NCI-H510A treated with DMSO at 0.1 percent for 48 hours (cell line): ENCODE data around the gene SNRPB.
"Not testable (repeated sequence)": the region's sequence is repeated elsewhere in the genome, so short reads cannot be mapped to it uniquely, and the experiment has no call there.

ENCODE experiments used
- DNase-seq: peaks from one replicate; lab custom pipeline; 2025; lab: John Stamatoyannopoulos, UW

Gene SNRPB

DNA sequence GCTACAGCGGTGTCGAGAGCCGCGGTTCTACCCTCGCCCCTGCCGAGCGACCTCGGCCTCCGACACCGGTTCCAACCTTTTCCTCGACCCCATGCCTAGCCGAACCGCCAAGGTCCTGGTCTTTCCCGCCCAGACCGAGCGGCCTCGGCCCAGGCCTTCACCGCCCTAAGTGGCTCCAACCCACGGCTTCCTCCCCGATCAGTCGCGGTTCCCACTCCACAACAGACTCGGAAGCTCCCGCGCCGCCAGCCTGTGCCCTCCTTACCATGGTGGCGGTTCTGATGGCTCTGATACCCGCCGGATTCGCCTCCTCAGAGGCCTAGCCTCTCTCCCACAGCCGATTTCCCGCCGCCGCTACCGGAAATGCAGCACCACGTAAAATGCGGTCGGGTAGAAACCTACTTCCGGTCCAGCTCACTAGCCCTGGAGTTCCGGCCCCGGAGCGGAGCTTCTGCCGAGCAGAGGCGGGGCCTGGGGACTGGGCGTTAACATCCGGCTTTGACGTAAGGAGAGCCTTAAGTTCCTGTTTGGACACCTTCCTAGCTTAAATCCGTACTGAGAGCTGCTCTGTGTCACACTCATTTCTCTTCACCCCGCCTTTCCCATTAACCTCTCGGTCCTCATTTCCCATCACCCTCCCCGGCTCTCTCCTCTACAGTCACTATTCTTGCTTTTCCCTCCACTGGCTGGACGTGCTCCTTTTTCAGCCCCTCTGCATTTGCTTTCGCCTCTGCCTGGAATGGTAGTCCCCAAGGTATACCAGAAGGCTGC lies at the start of gene SNRPB:
SNRPB (minus strand) TSS at position 367 of the 771 bp plus-strand sequence; CDS start at position 268, 99 bp downstream.
- DNase-seq: peak; percentile 99

DNA sequence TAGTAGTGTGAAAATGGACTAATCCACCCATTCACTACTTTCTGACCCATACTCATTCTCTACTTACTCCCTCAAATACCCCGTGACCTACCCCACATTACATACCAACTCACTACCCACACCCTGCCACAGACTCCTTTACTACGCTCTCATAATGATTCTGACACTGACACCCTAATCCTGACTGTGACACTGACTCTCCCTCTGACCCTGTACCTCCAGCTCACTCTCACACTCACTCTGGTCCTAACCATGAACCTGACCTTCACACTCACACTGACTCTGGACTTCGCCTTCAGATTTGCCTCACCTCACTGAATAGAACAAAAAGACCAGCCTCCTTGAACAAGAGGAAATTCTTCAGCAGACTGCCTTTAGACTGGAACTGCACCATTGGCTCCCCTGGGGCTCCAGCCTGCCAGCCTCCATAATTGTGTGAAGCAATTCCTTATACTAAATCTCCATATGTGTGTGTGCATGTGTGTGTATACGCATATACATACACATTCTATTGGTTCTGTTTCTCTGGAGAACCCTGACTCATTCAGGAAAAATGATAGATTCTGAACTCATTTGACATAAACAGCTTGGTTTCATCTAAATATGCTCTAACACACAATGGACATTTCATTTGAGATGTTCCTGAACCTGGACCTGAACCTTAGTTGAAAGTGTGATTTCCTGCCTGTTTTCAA lies 48.7 kb upstream of the SNRPB start:
- DNase-seq: no peak

DNA sequence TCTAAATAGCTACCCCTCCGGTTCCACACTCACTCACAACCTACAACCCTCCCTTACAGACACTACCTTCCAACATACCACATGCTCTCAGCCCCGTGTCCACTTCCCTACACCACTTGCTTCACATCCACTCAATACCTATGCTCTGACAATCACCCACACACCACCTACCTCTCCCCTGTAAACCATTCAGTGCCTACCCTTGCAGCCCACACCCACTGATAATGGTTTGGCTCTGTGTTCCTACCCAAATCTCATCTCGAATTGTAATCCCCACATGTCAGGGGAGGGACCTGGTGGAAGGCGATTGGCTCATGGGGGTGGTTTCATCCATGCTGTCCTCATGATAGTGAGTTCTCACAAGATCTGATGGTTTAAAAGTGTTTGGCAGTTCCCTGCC lies 48.0 kb upstream of the SNRPB start:
- DNase-seq: no peak

DNA sequence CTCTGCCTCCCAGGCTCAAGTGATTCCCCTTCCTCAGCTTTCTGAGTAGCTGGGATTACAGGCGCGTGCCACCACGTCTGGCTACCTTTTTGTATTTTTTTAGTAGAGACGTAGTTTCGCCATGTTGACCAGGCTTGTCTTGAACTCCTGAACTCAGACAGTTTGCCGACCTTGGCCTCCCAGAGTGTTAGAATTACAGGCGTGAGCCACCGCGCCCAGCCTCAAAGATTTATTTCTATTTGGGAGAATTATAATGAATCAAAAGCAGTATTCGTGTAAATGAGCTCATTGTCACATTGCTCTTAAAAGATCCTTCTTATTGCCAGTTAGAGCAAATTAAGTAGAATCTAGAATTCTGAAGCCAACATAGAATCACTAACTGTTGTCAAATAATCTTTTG lies 47.5 kb upstream of the SNRPB start:
- DNase-seq: no peak

DNA sequence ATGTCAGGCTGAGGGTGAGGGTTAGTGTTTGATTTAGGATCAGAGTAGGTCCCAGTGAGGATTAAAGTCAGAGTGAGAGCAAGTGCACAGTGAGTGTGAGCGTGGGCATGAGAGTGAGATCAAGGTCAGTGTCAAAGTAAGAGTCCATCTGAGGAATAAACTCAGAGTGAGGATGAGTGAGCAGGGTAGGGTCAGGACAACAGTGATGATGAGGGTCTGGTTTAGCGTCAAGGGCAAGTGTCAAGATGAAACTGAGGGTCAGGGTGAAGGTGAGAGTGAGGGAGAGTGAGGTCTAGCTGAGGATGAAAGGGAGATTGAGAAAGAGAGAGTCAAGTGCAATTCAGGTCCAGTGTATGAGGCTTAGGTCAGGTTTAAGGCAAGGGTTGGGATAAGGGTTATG lies 45.8 kb upstream of the SNRPB start:
- DNase-seq: no peak

DNA sequence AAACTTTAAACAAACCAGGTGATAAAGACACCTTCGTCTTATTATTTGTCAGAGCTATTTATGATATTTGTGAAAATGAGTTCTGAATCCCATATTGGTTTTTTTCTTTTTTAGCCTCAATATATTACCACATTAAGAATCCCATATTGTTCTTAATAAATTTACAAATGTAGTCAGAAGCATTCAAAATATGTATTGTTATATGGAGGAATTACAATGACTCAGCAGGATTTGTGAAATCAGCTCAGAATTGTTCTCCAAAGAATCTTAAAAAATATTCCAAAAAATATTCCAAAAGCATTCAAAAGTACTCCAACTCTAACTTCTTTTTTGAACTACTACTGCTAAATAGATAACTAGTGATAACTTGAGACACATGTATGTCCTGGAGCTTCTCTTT lies 44.6 kb upstream of the SNRPB start:
- DNase-seq: no peak

DNA sequence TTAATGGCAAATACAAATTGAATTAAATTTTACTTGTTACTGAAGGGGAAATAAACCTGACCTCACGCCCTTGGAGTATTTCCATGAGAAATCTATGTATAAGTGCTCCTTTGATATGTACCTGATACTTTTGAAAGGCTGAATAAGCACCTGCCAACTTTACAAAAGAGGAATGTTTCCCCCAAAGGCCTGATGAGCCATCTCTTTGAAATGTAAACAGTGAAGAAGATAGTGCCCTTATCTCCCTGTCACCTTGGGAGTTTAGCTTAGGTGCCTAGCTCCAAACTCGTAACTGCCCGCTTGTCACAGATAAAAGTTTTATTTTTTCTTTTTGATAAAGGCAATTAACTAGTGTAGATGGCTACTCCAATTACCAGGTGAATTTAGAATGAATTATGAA lies 39.2 kb upstream of the SNRPB start:
- no peak for DNase-seq

DNA sequence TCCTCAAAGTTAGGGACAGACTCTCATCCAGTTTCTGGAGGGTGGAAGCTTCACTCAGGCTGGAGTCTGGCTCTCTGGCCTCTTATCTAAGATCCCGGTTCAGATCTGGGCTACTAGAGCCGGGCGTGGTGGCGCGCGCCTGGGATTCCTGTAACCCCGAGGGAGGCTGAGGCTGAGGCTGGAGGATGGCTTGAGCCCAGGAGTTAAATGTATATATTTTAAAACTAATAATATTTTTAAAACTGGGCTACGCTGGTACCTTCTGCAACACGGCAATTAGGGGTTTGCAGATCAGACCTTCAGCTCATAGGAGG lies 38.8 kb upstream of the SNRPB start:
- DNase-seq: no peak

DNA sequence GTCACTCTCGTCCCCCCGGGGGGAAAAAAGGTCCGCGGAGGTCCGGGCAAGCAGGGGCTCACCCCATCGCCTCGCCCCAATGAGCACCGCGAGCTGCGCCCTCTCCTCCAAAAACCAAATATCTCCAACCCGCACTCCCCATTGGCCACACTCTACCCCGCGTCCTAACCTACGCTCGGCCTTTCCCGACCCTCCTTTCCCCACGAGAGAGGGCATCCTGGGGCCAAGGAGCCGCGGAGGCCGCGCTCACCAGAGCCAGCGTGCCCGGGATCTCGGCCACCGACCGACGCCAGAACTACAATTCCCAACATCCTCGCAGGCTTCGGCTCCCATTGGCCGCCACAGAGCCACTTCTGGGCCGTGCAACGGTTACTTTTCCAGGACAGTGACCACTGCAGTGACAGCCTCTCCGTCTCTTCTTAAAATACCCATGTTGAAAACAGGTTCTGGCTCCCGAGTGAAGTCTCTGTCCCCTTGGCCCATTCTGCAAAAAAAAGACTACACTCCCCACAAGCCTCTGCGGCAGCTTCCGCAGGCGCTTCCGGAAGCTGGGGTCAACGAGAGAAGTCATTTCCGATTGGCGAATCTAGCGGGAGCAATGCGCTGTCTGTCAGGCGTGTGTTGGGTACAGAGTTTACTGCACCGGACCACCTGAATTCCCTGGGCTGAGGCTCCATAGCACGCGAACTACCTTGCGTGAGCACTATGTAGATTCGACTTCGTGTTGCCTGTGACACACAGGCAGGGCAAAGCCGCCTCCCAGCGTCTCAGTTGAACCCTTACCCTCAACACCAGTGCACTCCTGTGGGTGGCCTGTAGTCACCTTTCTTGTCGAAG lies 38.3 kb upstream of the SNRPB start, which contains the start of gene ZNF343:
ZNF343 (minus strand) TSS at position 285 of the 837 bp plus-strand sequence. CDS start 15,020 bp downstream, outside the sequence.
- DNase-seq: peak; percentile 86

DNA sequence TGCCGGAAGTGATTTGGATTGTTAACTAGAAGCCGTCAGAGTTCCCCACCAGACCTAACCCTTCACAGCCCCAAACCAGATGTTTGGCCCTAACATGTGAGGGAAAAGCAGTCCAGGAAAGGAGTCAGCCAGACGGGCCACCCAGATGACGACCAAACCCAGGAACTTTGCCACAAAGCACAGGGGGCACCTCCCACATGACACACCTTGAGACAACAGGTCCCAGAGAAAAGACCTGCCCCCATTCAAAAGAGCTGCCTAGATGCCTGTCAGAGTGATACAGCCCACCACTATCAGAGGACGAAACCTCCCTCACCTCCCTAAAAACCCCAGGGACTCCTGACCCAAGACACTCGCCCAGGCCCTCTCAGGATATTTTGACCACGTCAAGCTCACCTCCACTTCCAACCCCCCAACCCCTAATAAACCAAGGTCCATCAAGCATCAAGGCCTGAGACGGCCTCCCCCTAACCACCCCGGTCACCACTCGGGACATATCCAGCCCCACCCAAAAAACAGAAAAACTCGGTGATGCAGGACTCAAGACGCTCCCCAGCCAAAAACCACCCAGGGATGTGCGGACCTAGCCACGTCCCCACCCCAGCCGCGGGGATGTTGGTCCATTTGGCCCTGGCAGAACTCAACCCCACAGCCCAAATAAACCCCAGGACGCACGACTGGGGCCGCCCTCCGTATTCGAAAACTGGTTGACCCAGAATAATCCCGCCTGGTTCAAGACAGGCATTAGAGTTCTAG lies 37.5 kb upstream of the SNRPB start:
- DNase-seq: no peak

DNA sequence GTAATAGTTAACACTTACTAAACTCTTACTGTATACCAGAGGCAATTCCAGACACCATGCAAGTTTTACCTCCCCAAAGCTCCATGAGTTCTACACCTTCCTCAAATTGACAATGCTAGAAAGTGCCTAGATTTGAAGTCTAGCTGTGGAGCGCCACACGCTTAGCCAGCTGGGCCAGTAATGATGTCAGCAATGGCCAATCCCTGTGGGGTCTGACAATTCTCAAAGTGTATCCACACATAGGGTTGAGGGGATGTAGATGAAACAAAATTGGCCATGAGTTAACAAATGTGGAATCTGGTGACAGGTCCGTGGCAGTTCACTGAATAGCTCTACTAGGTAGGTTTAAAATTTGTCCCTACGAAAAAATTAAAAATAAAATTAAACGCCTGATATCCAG lies 36.9 kb upstream of the SNRPB start:
- no peak for DNase-seq

DNA sequence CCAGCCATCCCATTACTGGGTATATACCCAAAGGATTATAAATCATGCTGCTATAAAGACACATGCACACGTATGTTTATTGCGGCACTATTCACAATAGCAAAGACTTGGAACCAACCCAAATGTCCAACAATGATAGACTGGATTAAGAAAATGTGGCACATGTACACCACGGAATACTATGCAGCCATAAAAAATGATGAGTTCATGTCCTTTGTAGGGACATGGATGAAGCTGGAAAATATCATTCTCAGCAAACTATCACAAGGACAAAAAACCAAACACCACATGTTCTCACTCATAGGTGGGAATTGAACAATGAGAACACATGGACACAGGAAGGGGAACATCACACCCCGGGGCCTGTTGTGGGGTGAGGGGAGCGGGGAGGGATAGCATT lies 35.8 kb upstream of the SNRPB start:
- DNase-seq: not testable (repeated sequence)

DNA sequence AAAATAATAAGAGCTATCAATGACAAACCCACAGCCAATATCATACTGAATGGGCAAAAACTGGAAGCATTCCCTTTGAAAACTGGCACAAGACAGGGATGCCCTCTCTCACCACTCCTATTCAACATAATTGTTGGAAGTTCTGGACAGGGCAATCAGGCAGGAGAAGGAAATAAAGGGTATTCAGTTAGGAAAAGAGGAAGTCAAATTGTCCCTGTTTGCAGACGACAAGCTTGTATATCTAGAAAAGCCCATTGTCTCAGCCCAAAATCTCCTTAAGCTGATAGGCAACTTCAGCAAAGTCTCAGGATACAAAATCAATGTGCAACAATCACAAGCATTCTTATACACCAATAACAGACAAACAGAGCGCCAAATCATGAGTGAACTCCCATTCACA lies 34.2 kb upstream of the SNRPB start:
- not testable (repeated sequence) for DNase-seq

DNA sequence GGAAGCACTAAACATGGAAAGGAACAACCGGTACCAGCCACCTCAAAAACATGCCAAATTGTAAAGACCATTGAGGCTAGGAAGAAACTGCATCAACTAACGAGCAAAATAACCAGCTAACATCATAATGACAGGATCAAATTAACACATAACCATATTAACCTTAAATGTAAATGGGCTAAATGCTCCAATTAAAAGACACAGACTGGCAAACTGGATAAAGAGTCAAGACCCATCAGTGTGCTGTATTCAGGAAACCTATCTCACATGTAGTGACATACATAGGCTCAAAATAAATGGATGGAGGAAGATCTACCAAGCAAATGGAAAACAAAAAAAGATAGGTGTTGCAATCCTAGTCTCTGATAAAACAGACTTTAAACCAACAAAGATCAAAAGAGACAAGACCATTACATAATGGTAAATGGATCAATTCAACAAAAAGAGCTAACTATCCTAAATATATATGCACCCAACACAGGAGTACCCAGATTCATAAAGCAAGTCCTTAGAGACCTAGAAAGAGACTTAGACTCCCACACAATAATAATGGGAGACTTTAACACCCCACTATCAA lies 32.3 kb upstream of the SNRPB start:
- DNase-seq: not testable (repeated sequence)

DNA sequence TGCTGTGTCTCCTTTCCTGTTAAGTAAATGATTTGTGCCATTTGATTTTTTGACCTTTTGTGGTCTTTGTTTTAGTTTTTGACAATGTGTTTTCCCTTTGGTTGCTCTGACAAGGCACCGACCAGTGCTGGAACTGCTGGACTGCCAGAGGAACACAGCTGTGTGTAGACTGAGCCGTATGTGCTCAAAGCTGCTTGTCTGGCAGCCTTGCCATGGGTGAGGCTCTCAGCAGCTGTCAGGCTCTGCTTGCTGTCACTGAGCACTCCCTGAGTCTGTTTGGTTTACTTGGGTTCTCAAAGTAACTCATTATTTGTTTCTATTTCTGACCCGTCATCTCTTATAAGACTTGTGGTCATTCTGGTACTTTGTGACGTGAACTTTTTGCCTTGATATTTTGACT lies 15.1 kb upstream of the SNRPB start:
- DNase-seq: no peak

DNA sequence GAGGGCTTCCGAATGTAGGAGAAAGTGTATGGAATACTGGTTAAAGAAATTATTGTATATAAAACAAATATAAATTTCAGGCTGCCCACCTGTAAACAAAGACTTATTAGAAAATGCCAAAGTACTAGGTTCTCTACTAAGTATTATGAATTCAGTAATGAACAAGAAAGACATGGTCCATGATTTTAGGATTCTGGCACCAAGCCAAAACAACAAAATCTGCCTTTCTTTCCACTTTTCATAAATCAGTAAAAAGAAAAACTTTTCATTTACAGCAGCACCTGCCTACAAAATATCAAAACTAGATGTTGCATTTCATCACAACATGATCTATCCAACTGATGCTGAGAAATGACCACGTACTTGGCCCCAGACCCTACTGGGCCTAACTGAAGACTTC lies 14.5 kb upstream of the SNRPB start:
- DNase-seq: no peak

DNA sequence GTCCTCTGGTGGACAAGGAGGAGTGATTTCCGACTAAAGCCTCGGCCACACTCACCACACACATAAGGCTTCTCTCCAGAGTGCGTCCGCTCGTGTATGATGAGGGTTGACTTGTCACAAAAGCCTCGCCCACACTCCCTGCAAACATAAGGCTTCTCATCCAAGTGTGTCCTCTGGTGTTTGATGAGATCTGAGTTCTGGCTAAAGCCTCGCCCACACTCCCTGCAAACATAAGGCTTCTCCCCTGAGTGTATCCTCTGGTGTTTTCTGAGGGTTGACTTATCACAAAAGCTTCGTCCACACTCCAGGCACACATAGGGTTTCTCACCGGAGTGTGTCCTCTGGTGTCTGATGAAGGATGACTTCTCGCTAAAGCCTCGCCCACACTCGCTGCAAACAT lies 12.9 kb upstream of the SNRPB start:
- DNase-seq: no peak

DNA sequence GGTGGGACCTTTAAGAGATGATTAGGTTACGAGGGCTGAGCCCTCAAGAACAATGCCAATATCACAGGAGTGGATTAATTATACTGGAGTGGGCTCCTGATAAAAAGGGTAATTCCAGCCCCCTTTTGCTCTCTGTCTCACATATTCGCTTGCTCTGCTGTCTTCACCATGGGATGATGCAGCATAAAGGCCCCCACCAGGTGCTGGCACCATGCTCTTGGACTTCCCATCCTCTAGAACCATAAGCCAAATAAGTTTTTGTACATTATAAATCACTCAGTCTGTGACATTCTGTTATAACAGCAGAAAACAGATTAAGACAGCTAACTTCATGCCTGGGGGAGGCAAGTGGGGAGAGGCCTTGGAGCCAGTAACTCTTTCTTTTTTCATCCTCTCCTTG lies 9.8 kb upstream of the SNRPB start:
- DNase-seq: no peak

DNA sequence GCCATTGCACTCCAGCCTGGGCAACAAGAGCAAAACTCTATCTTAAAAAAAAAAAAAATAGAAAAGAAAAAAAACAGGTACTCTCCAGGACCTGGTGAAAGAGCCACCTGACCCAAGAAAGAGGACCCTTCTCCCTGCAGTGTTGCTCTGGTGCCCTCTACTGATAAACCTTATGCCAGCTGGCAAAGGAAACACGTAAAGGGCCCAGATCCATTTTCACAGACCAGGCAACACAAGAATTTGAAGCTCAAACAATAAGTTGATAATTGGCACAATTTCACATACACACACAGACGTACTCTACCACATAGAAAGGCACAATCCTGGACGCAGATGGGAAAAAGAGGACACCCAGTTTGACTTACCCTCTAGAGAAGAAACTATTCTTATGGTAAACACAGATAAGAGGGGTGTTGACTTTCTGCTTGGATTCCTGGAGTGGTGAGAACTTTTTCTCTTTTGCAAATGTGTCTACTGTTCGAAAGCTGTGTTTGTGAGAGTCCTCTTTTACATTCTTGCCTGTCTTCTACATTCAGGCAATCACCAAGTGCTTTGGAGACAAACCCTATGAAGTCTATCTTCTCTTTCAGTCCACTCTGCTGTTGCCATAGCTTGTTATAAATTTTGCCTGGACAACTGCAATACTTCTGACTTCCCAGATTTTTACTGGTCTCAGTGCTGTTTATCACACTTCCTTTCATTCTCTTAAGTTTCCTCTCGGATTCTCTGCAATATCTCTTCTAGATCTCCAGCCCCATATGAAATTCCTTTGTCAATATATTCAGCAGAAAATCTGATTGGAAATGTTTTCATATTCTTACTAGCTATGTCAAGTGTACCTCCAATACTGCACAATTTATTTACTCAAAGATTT lies 6.4 kb upstream of the SNRPB start:
- DNase-seq: no peak

DNA sequence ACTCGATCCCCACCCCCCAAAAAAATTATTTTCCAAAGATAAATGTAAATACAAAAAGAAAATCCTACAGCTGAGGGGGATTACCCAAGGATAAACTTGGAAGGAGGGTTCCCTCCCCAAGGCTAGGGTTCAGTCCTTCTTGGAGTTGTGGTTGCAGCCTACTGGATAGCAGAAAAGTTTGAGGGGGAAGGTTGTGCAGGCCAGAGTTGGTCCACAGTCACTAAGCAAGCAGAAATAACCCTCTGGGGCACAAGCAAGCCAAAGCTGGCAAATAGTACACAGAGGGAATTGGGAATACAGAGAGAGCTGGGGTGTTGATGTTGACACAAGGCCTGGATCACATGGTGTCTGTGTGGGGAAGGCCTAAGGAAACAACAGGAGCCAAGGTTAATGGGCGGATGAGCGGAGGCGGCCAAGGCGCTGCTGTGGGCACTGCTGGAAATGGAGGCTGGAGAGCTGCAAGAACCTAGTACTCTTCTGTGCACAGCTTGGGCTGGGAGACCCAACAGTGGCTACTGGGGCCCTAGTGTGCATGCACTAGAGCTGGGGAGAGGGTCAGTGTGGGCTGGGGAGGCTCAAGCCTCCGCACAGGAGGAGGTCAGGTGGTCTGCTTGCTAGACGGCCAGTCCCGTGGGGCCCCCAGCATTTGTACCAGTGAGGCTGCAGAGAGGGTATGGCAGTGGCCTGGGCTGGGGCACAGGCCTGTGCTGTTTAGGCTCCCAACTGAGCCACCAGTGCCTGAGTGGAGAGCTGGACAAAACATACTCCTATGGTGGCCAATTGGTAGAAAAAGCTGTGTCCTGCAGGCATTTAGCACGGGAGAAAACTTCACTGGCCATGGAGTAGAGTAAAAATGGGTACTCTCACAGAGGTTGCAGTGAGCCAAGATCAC lies 5.5 kb upstream of the SNRPB start:
- no peak for DNase-seq
